ENCODE data around the gene NR2F2. TPM values are rescaled to one million over a fixed set of nuclear protein-coding genes. Genes with fewer than 3 reads are reported as not detected.

Gene NR2F2
- total and polyA plus RNA-seq, 2 of the 13 experiments (the other 11 are each of a cell fraction or from before 2014, with no cell fraction given), result 3.5 to 4.7 TPM

DNA sequence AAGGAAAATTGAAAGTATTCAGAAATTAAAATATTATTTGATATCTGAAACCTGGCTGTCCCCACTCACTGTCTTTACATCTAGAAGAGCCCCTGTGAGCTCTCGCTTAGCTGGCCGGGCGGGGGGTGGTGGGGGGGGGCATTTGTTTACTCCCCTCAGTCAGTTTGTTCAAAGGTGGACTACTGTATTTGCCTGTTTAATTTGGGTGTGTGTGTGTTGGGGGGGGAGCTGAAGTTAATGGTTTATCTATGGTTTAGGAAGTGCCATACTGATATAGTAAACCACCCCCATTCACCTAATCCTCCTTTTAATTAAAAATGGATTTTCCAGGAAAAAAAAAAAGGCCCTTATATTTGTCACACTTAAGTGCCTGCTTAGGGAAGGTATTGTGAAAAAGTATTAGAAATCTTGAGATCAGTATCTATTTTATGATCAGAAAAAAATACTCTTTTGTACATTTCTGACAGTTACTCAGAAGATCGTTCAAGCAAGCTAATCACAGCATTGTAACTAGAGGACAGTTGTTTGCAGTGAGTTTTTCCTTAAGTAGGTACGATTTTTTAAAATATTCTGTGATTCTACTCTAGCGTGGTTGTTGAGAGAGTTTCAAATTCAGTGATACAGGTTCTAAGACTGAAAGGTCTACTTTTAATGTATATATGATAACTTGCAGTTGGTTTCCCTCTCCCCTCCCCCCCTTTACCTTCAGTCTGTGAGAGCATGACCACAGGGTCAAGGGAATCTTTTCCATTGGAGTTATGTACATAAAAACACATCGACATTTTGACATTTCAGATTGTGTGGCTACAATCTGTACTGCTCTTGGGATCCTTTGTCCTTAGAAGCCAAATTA is 8.5 kb downstream of the NR2F2 start (continued):
- no peak for TF ChIP-seq SOX6 (IDR thresholded peaks at IDR 0.05)
- TF ChIP-seq SOX6 (CRISPR knock-in tag; IDR thresholded peaks at IDR 0.05), result peak; percentile 32; the same call in 1 of the 2 replicates
- TF ChIP-seq, protein P1, sequence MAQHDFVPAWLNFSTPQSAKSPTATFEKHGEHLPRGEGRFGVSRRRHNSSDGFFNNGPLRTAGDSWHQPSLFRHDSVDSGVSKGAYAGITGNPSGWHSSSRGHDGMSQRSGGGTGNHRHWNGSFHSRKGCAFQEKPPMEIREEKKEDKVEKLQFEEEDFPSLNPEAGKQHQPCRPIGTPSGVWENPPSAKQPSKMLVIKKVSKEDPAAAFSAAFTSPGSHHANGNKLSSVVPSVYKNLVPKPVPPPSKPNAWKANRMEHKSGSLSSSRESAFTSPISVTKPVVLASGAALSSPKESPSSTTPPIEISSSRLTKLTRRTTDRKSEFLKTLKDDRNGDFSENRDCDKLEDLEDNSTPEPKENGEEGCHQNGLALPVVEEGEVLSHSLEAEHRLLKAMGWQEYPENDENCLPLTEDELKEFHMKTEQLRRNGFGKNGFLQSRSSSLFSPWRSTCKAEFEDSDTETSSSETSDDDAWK (CRISPR knock-in tag; IDR thresholded peaks at IDR 0.05), result no peak
- TF ChIP-seq, protein P2, sequence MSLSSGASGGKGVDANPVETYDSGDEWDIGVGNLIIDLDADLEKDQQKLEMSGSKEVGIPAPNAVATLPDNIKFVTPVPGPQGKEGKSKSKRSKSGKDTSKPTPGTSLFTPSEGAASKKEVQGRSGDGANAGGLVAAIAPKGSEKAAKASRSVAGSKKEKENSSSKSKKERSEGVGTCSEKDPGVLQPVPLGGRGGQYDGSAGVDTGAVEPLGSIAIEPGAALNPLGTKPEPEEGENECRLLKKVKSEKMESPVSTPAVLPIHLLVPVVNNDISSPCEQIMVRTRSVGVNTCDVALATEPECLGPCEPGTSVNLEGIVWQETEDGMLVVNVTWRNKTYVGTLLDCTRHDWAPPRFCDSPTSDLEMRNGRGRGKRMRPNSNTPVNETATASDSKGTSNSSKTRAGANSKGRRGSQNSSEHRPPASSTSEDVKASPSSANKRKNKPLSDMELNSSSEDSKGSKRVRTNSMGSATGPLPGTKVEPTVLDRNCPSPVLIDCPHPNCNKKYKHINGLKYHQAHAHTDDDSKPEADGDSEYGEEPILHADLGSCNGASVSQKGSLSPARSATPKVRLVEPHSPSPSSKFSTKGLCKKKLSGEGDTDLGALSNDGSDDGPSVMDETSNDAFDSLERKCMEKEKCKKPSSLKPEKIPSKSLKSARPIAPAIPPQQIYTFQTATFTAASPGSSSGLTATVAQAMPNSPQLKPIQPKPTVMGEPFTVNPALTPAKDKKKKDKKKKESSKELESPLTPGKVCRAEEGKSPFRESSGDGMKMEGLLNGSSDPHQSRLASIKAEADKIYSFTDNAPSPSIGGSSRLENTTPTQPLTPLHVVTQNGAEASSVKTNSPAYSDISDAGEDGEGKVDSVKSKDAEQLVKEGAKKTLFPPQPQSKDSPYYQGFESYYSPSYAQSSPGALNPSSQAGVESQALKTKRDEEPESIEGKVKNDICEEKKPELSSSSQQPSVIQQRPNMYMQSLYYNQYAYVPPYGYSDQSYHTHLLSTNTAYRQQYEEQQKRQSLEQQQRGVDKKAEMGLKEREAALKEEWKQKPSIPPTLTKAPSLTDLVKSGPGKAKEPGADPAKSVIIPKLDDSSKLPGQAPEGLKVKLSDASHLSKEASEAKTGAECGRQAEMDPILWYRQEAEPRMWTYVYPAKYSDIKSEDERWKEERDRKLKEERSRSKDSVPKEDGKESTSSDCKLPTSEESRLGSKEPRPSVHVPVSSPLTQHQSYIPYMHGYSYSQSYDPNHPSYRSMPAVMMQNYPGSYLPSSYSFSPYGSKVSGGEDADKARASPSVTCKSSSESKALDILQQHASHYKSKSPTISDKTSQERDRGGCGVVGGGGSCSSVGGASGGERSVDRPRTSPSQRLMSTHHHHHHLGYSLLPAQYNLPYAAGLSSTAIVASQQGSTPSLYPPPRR (CRISPR knock-in tag; IDR thresholded peaks at IDR 0.05; ENCODE audit: borderline replicate concordance), result peak; percentile 69; the same call in 1 of the 2 replicates
- TF ChIP-seq, protein P3, sequence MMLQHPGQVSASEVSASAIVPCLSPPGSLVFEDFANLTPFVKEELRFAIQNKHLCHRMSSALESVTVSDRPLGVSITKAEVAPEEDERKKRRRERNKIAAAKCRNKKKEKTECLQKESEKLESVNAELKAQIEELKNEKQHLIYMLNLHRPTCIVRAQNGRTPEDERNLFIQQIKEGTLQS (CRISPR knock-in tag; IDR thresholded peaks at IDR 0.05), result no peak
- TF ChIP-seq, protein P4, sequence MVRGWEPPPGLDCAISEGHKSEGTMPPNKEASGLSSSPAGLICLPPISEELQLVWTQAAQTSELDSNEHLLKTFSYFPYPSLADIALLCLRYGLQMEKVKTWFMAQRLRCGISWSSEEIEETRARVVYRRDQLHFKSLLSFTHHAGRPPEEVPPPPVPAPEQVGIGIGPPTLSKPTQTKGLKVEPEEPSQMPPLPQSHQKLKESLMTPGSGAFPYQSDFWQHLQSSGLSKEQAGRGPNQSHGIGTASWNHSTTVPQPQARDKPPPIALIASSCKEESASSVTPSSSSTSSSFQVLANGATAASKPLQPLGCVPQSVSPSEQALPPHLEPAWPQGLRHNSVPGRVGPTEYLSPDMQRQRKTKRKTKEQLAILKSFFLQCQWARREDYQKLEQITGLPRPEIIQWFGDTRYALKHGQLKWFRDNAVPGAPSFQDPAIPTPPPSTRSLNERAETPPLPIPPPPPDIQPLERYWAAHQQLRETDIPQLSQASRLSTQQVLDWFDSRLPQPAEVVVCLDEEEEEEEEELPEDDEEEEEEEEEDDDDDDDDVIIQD (CRISPR knock-in tag; IDR thresholded peaks at IDR 0.05; ENCODE audit: low read depth), result 0 out of 2 replicates have a peak, but pooled peaks have one; percentile 14
- no peak for TF ChIP-seq SALL2 (CRISPR knock-in tag; IDR thresholded peaks at IDR 0.05)
- TF ChIP-seq EP300 (IDR thresholded peaks at IDR 0.05; ENCODE audit: low read depth in 2 of 2, low read length in 2 of 2), result peak in 1 of 2 experiments; percentile 75; a peak in 2 of 4 replicates
- TF ChIP-seq EP300 (CRISPR knock-in tag; IDR thresholded peaks at IDR 0.05; ENCODE audit: borderline replicate concordance), result no peak
- peak; percentile 25 for TF ChIP-seq GATAD2A (CRISPR knock-in tag; IDR thresholded peaks at IDR 0.05)
- no peak for TF ChIP-seq ZNF558 (CRISPR knock-in tag; IDR thresholded peaks at IDR 0.05; ENCODE audit: borderline replicate concordance)
- no peak for TF ChIP-seq PRPF4 (IDR thresholded peaks at IDR 0.05; ENCODE audit: low read depth, low read length, poor library complexity, severe bottlenecking)
- TF ChIP-seq, protein P5, sequence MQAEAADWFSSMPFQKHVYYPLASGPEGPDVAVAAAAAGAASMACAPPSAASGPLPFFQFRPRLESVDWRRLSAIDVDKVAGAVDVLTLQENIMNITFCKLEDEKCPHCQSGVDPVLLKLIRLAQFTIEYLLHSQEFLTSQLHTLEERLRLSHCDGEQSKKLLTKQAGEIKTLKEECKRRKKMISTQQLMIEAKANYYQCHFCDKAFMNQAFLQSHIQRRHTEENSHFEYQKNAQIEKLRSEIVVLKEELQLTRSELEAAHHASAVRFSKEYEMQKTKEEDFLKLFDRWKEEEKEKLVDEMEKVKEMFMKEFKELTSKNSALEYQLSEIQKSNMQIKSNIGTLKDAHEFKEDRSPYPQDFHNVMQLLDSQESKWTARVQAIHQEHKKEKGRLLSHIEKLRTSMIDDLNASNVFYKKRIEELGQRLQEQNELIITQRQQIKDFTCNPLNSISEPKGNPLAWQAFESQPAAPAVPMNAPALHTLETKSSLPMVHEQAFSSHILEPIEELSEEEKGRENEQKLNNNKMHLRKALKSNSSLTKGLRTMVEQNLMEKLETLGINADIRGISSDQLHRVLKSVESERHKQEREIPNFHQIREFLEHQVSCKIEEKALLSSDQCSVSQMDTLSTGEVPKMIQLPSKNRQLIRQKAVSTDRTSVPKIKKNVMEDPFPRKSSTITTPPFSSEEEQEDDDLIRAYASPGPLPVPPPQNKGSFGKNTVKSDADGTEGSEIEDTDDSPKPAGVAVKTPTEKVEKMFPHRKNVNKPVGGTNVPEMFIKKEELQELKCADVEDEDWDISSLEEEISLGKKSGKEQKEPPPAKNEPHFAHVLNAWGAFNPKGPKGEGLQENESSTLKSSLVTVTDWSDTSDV (CRISPR knock-in tag; IDR thresholded peaks at IDR 0.05), result no peak
- TF ChIP-seq DNMT1 (CRISPR knock-in tag; IDR thresholded peaks at IDR 0.05), result no peak
